Measurements from ENCODE around the gene FBXL20.

DNA sequence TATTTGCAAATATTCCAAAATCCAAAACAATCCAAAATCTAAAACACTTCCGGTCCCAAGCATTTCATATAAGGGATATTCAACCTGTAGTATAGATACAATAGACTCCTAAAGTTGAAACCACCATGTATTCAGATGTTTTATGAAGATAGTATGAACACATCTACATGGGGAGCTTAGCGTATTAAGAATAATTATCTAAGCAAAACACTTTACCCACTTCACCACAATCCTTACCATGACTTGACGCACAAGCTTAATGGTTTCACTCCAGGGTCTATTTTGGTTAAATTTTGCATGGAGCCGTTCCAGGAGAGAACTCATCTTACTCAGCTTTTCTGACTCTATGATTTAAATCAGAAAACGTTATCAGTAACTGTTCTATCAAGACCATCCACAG lies 46.1 kb upstream of the FBXL20 start:
- TF ChIP-seq CTCF (IDR thresholded peaks at IDR 0.05; ENCODE audit: extremely low read depth in 1 of 2, insufficient read depth in 1 of 2, low read depth in 1 of 2, low read length in 2 of 2) (no peak), POLR2A (IDR thresholded peaks at IDR 0.05; ENCODE audit: low read depth, low read length) (no peak), MYC (IDR thresholded peaks at IDR 0.05; ENCODE audit: low read depth, low read length) (no peak)

Data from endothelial cell of umbilical vein (primary cell).